IPS-11a (cell line): ENCODE measurements around the gene NLRP1.
A peak's percentile ranks its signal among the peaks of the same experiment; 100 is the strongest.

Source experiments
- H3K4me3 ChIP-seq: one replicate; pipeline ENCODE4 v1.5.1; 2013; ENCODE audit warnings: low read depth, low read length, control low read depth

NLRP1 gene

DNA sequence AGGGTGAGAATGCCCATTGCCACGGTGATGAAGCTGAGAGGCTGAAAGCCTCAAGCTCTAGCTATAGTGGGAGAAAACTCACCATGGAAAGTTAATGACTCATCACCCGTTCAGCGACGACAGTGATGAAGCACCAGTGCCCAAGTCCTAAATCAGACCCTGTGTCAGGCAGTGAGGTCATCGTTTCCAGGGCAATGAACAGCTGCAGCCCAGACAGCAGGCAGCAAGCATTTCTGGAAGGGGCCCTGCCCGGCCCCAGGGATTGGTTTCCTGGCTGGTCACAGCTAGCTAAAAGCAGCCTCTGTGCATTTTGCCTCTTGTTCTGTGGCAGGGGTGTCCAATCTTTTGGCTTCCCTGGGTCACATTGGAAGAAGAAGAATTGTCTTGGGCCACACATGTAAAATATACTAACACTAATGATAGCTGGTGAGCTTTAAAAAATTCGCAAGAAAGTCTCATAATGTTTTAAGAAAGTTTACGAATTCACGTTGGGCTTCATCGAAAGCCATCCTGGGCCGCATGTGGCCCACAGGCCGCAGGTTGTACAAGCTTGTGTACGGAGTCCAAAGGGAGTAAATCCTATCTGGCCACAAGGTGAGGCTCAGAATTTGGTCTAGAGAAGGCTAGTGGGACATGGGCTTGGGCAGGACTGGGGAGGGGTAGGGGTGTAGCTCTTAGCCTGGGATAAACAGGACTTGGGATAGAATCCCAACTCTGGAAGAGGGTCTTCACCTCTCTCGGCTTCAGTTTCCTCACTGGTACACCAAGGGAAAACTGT lies 57.3 kb downstream of the NLRP1 start:
- no peak overlapping the region for H3K4me3 ChIP-seq

DNA sequence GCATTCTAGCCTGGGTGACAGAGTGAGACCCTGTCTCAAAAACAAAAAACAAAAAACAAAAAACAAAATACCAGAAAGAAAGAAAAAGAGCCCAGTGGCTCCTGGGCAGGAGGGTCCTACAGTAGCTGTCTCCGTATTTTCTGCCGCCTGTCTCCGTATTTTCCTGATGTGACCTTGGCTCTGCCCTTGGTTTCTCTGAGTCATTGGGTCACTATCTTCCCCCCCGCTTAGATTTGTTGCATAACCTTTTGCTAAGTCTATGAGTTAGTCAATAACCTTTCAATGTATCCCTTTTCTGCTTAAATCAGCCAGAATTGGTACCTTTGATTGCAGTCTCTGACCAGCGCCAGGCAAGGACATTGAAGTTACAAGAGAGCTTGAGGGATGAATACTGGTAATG lies 61.1 kb downstream of the NLRP1 start:
- no peak overlapping the region for H3K4me3 ChIP-seq

DNA sequence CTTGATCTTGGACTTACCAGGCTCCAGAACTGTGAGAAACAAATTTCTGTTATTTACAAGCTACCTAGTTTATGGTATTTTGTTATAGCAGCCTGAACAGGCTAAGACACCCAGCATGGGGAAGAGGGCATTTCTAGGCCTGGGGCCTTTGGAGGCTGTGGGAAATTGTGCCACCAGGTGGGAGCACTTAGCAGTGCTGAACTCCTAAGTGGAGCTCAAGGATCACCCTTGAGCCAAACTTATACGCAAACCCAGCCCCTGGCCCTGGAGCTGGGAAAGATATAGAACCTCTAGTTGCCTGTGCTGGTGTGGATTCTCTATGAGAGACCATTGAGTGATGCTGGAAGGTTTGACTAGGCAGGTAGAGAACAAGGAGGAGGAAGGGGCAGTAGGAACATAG lies 61.8 kb downstream of the NLRP1 start:
- no peak overlapping the region for H3K4me3 ChIP-seq

DNA sequence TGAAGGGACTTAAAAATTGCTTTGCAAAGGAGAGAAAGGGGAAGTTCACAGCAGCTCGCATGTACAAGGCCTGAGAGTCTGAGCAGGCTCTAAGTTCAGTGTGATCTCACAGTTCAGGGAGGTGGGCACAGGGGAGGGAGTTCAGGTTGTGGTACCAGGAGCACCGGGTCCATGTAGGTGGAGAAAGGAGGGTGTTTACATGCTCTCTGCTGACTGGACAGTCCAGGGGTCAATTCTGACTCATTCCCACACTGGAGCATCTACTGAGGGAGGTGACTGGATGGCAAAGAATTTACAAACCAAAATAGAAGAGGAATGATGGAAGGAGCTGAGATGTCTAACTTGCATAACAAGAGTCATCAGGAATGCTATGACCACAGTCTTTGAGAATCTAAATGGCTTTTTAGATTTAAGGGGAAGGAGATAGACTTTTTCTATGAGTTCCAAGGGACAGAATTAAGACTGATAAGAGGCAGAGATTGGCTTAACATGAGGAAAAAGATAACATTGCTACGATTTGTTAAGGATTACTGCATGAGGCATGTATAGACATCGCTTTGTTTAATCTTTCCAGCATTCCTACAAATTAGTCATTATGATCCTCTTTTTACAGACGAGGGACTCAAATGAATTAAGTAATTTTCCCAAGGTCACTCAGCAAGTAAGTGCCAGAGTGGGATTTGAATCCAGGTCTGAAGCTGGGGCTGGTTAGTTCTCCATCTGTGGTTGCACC lies 68.1 kb downstream of the NLRP1 start:
- H3K4me3 ChIP-seq, result no peak overlapping the region

DNA sequence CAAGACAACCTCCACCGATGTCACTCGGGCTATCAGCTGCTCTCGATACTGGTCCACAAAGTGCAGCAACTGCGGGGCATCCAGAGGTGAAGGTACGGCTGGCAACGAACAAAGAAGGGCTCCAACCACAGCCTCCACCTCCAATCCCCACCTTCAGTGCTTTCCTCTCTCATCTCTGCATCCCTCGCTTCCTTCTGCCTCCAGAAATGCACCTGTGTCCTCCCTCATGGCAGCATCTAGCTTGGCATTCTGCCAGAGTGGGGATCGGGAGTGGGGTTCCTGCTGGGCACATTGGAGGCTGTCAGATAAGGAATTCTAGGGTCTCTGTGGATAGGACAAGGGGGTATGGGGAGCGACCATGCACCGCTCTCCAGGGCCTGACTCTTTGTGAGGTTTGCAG lies 69.3 kb downstream of the NLRP1 start:
- no peak overlapping the region for H3K4me3 ChIP-seq

DNA sequence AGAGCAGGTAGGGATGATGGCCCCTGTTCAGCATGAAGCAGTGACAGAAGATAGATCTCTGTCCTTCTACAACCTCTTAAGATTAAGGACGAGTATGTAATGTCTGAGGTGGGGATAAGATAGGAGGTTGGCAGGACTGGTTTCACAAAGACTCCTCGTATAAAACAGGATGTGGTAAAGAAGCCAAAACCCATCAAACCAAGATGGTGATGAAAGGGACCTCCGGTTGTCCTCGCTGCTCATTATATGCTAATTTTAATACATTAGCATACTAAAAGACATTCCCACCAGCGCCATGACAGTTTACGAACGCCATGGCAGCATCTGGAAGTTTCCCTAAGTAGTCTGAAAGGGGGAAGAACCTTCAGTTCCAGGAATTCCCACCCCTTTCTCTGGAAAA lies 70.7 kb downstream of the NLRP1 start:
- no peak overlapping the region for H3K4me3 ChIP-seq

DNA sequence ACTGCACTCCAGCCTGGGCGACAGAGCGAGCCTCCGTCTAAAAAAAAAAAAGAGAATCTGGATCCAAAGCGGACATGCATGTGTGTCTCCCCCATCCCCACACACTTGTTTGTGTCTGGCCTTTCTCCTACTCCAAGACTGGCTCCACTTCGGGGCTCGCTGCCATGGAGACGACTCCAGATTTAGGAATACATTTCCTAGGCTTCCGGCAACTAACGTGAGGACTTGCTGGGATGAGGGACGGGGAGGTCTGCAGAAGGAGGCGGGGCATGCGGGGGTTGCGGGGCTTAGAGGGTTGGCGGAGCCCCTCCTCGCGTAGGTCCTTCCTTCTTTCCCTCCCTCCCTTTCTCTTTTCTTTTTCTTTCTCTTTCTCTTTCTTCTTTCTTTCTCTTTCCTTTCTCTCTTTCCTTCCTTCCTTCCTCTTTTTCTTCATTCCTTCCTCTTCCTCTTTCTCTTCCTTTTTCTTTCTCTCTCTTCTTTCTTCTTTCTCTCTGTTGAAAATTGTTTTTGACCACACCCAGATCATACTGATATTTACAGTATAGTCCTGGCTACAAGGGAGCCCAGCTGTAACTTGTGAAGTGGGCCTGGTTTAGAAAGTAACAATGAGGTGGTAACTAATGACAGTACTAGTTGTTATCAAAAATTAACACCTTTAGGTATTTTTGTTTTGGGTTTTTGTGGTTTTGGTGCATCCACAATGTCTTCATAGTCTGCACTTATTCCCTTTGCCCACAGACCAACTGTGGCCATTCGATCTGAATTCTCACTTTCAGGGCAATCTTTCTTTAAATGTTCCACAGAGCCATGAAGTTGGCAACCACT lies 72.7 kb downstream of the NLRP1 start:
- H3K4me3 ChIP-seq, result no peak overlapping the region

DNA sequence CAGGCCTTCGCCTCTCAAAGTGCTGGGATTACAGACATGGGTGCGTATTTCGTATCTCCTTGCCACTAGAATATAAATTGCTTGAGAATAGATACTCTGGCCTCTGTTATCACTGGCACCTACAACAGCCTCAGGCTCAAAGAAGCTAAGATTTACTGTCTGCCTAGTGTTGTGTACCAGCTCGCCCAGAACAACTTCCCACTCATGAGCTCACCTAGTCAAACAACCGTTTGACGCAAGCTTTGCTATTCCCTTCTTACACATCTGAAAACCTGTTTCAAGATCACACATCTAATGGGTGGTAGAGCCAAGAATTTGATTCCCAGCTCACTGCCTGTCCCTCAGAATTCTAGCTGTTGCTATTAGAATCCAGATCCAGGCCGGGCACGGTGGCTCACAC lies 73.5 kb downstream of the NLRP1 start:
- no peak overlapping the region for H3K4me3 ChIP-seq

DNA sequence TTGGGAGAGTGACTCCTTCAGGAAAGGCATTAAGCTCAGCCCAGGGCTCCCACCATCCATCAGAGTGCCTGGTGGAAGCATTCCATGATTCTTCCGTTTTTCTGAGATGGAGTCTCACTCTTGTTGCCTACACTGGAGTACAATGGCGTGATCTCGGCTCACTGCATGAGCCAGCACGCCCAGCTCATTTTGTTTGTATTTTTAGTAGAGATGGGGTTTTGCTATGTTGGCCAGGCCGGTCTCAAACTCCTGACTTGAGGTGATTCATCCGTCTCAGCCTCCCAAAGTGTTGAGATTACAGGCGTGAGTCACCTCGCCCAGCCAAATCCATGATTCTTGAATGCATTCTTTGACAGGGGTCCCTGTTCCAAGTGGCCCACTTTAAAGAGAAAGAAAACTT lies 74.8 kb downstream of the NLRP1 start:
- no peak overlapping the region for H3K4me3 ChIP-seq

DNA sequence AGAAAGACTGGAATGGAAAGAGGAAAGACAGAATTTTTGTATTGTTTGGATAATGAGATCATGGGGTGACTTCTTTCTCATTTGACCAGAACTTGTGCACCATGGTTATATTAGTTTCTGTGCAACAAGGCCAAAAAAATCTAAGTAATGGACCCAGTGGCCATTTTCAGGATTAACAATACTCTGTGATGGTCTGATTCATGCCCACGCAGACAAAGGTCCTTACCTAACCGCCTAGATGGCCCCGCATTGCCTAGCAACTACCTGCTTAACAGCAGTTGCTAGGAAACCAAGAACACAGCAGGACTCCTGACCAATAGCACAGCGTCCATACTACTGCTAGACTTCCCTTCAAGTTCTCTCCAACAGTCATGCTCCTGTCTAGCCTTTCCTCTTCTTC lies 75.5 kb downstream of the NLRP1 start:
- no peak overlapping the region for H3K4me3 ChIP-seq

DNA sequence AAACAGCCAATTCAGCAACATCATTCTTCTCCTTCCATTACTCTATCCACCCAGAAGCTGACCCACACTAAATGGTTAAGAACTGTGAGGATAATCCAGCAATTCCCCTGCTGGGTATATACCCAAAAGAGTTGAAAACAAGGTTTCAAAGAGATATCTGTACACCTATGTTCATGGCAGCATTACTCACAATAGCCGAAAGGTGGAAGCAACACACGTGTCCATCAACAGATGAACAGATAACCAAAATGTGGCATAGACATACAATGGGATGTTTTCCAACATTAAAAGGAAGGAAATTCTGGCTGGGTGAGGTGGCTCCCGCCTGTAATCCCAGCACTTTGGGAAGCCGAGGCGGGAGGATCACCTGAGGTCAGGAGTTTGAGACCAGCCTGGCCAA lies 78.0 kb downstream of the NLRP1 start:
- no peak overlapping the region for H3K4me3 ChIP-seq

DNA sequence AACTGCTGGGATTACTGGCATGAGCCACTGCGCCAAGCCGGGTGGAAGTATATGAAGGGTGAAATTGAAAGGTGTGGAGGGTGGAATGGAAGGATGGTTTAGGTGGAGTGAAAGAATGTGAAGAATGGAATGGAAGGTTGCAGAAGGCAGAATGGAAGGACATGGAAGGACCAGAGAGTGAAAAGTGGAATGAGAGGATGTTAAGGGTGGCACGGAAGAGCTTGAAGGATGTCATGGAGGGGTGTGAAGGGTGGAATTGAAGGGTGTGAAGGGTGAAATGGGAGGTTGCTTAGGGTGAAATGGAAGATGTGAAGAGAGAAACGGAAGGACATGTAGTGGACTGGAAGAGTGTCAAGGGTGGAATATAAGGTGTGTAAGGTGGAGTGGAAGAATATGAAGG lies 81.8 kb downstream of the NLRP1 start:
- no peak overlapping the region for H3K4me3 ChIP-seq

DNA sequence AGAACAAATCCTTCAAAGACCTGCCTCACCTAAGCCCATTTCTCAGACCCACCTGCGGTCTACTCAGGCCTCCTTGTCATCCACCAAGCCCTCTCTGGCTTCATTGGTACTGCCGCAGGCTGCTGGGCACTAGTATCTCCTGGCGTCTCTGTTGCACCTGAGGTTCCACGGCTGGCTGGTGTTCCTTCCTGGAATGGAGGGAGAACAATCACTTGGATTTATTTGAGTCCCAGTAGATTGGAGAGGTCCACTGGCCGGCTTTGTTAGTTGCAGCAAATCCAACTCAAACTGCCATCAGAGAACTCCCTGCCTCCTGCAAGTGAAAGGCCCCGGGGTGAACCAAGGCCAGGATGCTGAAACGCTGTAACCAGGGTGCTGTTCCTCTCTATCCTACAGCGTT lies 82.6 kb downstream of the NLRP1 start:
- no peak overlapping the region for H3K4me3 ChIP-seq

DNA sequence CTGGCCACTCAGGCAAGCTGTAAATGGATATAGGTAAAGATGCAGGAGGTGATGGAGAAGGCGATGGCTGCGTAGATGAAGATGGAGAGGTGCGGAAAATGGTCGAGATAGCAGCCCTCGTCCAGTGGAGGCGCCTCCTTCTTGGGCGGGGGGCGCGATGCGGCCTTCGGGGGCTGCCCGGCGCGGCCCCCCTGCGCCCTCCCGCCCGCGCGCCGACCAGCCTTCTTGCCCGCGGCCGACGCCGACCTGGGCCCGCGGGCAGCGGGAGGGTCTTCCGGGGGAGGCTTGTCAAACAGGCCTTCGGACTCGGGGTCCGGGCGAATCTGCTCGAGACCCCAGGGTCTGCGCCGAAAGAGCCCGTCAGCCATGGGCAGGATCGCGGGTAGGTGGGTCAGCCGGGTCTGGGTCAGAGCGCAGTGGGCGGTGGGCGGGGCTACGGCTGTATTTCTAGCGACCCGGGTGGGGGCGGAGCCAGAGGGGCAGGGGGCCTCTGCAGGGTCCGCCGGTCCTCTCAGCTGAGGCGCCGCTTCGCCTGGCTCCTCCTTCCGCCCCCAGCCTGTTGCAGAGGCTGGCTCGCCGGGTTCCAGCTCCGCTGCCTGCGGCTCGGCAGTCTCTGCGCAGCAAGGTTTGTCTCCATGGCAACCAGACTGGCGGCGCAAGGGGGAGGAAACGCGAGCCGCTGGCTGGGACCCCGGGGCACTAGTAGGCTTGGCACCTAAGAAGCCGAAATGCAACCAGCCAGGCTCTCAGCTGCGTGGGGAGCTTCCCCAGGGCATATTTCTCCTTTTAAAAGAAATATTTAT lies 83.5 kb downstream of the NLRP1 start:
- peak overlapping the region; percentile 57 for H3K4me3 ChIP-seq

DNA sequence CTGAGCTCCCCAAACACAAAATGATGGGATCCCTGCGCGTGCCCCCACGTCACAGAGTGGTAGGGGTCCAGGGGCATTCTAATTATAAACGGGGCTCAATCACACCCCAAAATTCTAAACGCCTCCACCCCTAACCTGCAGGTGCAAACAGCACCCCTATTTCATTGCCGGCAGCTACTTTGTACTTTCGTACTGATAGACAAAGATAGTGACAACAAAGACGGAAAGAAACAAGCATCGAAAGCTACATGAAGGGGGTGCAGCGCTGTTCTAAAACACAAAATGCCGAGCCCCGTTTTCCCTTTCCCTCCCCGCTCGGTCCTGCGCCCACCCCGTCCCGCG lies 84.1 kb downstream of the NLRP1 start:
- peak overlapping the region; percentile 57 for H3K4me3 ChIP-seq

DNA sequence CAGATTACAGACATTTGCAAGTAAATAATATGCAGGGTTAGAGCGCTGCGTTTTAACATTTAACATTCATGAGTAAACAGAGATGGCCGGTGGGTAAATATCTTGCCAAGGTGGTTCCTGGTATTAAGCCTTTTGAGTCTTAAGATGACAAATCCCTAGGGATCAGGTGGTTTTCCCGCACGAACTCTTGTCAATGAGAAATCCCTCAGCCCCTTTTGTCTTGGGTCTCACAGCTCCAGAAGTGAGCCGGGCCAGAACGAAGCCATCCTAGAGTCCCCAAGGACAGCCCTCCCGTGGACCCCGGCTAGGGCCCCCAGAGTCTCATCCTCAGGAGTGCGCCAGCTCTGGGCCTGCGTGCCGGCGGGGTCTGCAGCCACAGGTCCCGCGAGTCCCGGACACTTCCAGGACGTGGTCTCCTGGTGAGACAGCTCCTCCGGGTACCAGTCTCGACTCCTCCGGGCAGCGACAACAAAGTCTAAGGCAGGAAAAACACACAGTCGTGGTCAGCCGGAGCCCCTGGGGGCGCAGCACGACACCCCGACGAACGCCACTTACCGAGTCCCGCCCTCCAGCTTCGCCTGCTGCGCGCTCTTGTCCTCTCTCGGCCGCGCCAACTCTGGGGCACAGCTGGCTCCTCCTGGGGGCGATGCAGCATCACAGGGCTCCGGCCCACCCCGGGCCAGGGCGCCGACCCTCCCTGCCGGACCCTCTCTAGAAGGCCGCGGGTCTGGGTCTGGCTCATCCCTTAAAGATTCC lies 84.7 kb downstream of the NLRP1 start:
- peak overlapping the region; percentile 57 for H3K4me3 ChIP-seq

DNA sequence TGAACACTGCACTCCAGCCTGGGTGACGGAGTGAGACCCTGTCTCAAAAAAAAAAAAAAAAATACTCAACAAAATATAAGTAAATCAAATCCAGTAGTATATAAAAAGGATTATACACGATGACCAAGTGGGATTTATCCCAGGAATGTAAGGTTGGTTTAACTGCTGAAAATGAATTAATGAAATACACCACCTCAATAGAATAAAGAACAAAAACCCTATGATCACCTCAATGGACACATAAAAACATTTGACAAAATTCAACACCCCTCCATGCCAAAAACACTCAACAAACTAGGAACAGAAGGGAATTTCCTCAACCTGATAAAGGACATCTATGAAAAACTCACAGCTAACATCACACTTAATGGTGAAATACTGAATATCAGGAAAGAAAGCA lies 91.3 kb downstream of the NLRP1 start:
- no peak overlapping the region for H3K4me3 ChIP-seq

DNA sequence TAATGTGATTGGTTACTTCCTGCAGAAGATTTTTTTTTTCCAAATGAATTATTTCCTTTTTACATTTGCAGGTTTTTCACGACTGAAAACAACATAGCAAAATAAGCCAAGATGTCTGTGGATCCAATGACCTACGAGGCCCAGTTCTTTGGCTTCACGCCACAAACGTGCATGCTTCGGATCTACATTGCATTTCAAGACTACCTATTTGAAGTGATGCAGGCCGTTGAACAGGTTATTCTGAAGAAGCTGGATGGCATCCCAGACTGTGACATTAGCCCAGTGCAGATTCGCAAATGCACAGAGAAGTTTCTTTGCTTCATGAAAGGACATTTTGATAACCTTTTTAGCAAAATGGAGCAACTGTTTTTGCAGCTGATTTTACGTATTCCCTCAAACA lies 95.6 kb downstream of the NLRP1 start:
- H3K4me3 ChIP-seq, result no peak overlapping the region

DNA sequence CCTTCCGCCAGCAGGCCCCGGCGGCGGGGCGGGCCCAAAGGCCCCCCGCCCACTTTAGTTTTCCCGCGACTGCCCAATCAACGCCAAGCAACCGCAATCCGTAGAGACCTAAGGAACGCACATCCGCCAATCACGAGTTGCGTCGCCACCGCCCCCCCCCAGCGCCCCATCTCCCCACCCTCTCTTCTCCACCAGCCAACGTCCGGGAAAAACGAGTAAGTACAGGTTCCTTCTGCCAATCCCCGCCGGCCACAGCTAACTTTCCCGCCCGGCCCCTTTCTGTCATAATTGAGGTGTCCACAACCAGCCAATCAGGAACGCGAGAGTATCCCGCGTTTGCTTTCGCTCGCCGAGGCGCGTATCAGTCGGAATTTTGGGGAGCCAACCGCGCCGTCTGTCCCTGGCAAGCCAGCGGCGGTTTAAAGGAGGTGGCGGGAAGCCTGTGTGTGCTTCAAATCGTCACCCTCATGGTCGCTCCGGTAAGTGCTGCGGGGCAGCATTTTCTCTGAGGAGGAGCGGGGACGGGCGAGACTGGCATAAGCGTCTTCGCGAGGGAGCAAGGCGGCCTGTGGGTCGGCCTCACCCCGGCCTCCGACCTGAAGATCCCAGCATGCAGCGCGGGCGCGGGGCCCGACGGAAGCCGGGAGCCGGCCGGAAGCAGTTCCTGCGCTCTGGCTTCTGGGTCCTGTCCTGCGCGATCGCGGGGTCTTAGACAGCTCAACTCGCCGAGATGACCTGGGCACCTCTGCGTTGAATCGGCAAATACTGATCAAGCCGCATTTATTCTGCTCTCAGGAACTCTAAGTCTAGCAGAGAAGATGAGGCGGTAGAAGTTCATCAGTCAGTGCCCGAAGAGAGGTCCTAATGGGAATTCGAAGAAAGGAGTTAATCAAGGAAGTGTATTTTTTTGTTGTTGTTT lies 97.8 kb downstream of the NLRP1 start, which contains the start of gene MIS12:
TSS of gene MIS12 (plus strand) at position 361 of the 919 bp plus-strand sequence. CDS start 2,297 bp downstream, outside the sequence.
- H3K4me3 ChIP-seq, result peak within 1 kb of the TSS; percentile 94
